Stimulated activated naive CD4-positive, alpha-beta T cell (primary cell): ENCODE data around the gene PRKCA.
"Not testable (repeated sequence)": the region's sequence is repeated elsewhere in the genome, so short reads cannot be mapped to it uniquely, and the experiment has no call there.

Experiments used
- DNase-seq, 6 experiments: peaks; one replicate each; lab custom pipeline; 2025; lab: John Stamatoyannopoulos, UW

Gene PRKCA

DNA sequence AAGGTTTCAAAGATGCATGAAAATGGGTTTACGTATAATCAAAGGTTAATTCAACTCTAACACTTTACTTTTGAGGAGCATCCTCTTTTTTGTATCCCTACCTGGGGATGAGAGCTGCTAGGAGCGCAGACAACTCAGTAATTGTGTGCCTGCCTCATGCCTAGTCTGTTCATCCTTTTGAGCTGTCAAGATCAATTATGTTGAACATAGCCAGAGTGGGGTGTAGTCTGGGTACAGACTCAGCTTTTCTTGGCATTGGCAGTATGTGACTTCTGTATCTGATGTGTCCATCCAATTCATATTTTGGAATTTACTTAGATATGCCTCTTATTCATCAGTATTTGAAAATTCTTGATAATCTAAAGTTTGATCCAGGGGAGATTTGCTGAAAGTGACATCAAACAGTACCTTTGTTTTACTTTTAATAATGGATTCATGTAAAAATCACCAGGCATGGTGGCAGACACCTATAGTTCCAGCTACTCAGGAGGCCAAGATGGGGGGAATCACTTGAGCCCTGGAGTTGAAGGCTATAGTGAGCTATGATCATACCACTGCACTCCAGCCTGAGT is 24.1 kb downstream of the PRKCA start:
- DNase-seq = no peak

DNA sequence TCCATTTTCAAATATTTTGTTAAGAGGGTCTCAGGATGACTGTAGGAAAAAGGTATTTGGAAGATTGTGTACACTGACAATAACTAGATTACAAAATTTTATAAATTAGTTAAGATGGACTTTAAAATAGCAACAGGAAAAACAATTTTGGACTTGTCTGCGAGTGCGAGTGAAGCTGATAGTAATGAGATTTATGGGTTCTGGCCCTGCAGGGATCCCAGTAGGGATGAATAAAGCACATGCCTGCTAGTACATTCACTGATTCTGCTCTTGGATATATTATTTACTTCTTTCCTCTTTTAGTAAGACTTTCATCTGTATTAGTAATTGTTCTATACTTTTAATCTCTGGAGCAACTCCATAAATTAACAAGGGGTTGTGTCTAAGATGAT is 28.2 kb downstream of the PRKCA start:
- no peak for DNase-seq

- peak in 5 of 6 experiments; percentile 2 to 83 (median 79) for DNase-seq
Observed at GRCh38 chr17:66331038-66331816, 28.8 kb downstream of the PRKCA start.

DNA sequence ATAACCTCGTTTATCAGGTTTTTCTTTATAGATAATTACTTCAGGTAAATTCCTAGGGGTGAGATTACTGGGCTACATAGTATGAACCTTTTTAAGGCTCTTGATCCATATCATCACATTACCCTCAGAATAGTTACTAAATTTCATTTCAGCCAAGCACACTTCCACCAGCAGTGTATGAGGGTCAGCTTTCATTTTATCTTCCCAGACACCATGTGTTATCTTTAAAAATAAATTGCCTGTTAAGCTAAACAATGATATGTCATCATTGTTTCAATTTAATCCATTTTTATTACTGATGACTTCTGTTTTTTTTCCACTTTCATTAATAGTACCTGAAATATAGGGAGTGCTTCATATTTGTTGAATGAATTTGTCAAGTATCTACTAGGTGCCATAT is 33.4 kb downstream of the PRKCA start:
- DNase-seq = no peak

DNA sequence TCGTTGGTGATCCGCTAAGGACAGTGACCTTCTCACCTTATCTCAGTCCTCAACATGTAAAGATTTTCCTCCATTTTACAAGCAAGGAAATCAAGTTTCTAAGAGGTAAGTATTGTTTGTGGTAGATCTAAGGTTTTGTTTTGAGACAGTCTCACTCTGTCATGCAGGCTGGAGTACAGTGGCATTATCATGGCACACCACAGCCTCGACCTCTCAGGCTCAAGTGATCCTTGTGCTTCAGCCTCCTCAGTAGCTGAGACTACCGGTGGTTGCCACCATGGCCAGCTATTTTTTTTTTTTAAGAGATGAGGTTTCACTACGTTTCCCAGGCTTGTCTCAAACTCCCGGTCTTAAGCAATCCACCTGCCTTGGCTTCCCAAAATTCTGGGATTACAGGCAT is 34.9 kb downstream of the PRKCA start:
- no peak for DNase-seq

DNA sequence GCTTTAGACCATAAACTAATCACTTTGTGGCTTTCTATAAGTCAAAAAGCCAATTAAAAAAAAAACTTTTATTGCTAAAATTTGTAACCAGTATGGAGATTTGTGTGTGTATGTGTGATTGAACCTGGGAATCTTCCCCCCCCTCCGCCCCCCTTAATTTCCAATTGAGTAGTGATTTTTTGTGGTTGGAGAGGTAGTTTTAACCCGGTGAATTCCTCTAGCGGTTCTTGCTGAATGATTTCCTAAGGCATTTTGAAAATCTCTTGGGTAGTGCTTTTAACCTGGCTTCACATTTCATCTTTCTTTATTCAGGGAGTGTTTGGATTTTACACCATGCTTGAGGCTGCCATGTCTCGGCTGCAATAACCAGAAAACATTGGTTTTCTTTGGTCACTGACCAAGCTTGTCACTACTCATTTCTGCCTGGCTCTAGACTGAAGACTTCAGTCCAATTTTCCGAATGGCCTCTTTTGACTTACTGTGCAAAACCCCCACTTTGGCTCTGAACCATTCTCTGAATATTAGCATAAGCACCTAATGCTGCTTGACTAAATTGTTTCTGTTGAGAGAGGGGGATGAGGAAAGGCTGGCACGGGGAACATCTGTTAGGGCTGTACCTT is 35.6 kb downstream of the PRKCA start:
- DNase-seq = no peak

GRCh38 chr17:66338937-66339336 is 36.5 kb downstream of the PRKCA start:
- no peak for DNase-seq

GRCh38 chr17:66339561-66339960 is 37.1 kb downstream of the PRKCA start:
- peak in 2 of 6 experiments; percentile 6 to 12 for DNase-seq

GRCh38 chr17:66340720-66341119 is 38.3 kb downstream of the PRKCA start:
- DNase-seq = no peak

DNA sequence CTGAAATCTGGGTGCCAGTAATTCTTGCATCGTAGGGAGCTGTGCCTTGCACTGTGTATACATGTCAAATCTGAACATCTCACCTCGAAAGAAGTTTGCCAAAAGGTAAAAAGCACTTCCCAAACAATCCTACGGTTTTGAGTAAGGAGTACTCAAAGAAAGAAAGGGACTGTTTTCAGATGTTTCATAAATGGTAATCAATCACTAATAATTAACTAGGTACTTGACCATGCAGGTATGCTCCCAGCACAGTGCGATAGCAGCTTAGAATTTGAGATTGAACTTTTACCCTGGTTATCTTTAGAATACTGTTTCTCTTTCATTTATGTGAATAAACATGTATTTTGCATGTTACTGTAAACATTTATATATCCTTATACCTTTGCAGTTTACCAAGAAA is 39.0 kb downstream of the PRKCA start:
- no peak for DNase-seq

- DNase-seq = not testable (repeated sequence)
Observed at GRCh38 chr17:66342263-66342662, 39.9 kb downstream of the PRKCA start.

GRCh38 chr17:66343531-66344078 is 41.2 kb downstream of the PRKCA start:
- DNase-seq = no peak

DNA sequence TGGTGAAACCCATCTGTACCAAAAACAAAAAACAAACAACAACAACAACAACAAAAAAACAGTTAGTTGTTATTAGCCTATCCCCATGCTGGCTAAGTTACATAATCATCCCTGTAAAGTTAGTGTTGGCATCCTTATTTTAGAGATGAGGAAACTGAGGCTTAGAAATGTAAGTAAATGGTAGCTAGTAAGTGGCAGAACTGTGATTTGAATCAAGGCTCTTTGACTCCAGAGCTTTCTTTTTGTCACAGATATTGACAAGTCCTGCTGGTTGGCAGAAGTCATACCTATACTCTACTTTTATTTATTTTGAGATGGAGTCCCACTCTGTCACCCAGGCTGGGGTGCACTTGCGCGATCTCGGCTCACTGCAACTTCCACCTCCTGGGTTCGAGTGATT is 42.1 kb downstream of the PRKCA start:
- no peak for DNase-seq

DNA sequence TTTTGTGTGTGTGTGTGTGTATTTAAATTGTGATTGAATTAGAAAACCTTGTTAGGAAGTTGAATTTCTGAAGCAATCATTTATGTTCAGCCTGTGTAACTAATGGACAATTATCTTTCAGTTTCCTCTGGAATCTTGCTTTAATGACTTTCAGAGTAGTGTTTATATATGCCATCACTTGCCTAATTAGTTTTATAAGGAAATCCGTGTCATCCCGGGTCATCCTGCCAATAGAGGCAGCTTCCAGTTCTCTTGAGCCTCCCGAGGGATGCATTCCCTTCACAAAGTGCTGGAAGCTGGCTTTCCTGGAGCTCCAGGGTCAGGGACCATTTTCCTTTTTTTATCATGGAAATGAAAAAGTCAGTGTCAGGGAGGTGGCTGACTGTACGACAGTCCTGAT is 42.9 kb downstream of the PRKCA start:
- no peak for DNase-seq

GRCh38 chr17:66345949-66346638 is 43.7 kb downstream of the PRKCA start:
- DNase-seq = not testable (repeated sequence)

DNA sequence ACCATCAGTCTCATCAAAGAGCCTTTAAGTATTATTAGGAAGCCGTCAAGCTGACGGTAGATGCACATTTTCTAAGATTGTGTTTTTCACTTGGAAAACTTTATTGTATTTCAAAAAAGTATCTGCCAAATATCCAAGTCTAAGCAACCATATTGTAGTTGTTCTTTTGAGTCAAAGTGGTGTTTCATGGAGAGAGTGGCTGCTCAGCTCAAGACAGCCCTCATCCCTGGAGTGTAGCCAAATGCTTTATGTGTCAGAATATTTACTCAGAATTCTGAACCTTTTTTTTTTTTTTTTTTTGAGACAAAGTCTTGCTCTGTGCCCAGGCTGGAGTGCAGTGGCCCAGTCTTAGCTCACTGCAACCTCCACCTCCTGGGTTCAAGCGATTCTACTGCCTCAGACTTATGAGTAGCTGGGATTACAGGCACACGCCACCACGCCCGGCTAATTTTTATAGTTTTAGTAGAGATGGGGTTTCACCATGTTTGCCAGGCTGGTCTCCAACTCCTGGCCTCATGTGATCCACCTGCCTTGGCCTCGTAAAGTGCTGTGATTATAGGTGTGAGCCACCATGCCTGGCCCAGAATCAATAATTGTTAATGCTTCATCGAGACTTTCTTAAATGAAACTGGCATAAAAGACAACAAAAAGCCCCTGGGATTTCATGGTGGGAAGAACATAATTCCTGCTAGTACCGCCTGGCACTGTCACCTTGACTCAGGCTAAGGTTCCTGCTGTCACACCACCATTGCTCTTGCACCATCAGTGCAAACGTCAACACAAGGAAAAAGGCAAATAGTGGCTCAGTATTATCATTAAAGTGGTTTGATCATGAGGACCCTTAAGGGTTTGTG is 45.5 kb downstream of the PRKCA start:
- DNase-seq = no peak

DNA sequence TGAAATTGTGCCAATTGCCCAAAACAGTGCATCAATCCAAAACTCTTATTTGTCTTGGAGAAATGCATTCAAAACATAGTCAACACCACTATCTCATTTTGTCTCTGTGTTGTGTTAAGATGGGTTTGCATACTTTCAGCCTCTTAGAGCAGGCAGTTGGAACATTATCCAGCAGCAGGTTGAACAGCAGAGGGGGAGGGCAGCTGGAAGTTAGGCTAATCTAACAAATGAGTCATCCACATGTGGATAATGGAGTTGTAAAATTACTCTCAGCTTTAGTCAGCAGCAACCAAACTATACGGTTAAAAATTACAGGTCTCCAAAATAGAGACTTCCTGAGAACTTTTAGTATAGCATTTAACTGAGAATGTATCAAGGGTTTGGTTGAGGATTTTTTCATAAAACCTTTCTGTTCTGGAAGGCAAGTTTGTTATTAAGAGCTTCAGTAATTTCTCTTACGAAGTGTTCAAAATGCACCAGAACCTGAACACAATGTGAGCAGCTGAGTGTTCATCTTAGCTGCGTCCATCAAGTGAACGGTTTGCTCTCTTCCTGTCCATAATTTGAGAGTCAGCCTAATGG is 46.3 kb downstream of the PRKCA start:
- DNase-seq = no peak

DNA sequence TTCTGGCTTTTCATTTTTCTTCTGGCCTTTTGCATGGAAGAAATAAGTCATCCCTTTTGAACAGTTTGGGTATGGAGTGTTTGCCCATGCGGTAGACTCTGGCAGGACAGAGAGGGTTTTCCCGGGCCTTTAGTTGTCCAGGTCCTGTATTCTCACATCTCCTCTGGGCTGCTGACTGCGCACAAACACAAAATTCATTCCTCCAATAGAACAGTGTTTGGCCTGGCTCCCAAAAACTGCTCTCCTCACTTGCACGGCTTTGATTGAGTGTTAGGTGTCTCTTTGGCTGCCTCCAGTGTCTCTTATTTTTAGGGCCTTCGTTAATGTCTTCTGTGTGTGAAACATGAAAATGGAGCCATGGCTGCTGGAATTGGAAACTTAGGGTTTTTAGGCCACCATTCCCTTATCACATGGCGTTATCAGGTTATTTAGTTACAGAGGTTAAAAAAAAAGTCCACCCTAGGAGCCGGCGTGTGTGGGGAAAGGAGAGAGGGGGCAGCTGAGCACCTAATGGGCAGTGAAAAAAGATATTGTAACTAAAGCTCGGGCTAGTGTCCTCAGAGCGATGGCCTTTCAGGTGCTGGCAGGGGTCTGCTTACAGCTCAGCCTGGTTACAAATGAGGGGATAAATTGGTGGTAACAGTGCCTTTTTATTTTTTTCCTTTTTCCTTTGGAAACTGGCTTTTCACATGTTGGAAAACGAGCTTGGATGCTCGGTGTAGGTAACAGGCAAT is 47.3 kb downstream of the PRKCA start:
- no peak for DNase-seq

- not testable (repeated sequence) for DNase-seq
Observed at GRCh38 chr17:66350576-66350975, 48.2 kb downstream of the PRKCA start.

DNA sequence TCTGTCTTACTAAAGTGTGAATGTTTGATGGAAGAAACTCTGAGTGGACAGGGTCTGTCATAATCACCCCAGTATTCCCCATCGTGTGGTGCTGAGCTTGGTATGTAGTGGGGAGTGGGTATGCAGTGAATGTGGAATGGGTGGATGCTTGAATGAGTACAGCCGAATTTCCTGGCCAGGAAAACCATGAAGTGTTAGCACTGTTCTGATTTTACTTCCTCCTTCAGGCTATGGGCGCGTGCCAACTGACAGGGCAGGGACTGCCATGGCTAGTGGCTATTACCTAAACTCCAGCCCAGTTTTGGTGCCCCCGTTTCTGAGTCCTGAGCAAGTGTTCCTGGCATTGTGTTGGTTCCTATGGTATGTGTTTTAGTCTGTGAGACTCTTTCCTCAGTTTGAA is 48.6 kb downstream of the PRKCA start:
- DNase-seq = no peak
